GM12878 (cell line): Measurements from ENCODE around the gene ROM1. TPM values are rescaled to one million over a fixed set of nuclear protein-coding genes. Genes with fewer than 3 reads are reported as not detected.
A peak's percentile ranks its signal among the peaks of the same experiment; 100 is the strongest.

Experiments
- ATF7 ChIP-seq: fragments of 450-650 bp; IDR thresholded peaks from 2 replicates; pipeline ENCODE4 v1.6.1; 2016; ENCODE audit warnings: low read depth, mild to moderate bottlenecking
- BHLHE40 ChIP-seq, 2 experiments: fragments of 450-650 bp in 1 of 2; IDR thresholded peaks; 2 replicates each; pipeline ENCODE4 v1.6.1; 2011 to 2017; ENCODE audit warnings: low read depth in 2 of 2, borderline replicate concordance in 1 of 2, improper control_type of control experiment in 1 of 2, low read length in 1 of 2, mild to moderate bottlenecking in 1 of 2
- FOS ChIP-seq: IDR thresholded peaks from 3 replicates; pipeline ENCODE4 v1.6.1; 2011; ENCODE audit warnings: borderline replicate concordance; ENCODE audit not compliant: insufficient read length; ENCODE audit errors: extremely low read depth
- FOXK2 ChIP-seq: fragments of 450-650 bp; IDR thresholded peaks from 2 replicates; pipeline ENCODE4 v1.6.1; 2017; ENCODE audit warnings: mild to moderate bottlenecking, moderate library complexity
- HCFC1 ChIP-seq: fragments of 150-350 bp; IDR thresholded peaks from 2 replicates; pipeline ENCODE4 v1.6.1; 2014; ENCODE audit warnings: low read length
- HDAC2 ChIP-seq: fragments of 200-600 bp; sonication (generic); IDR thresholded peaks from 2 replicates; pipeline ENCODE4 v1.6.1; 2017
- HDGF ChIP-seq: fragments of 450-650 bp; IDR thresholded peaks from 2 replicates; pipeline ENCODE4 v1.6.1; 2016; ENCODE audit warnings: antibody characterized with exemption
- IRF3 ChIP-seq: fragments of 450-650 bp; IDR thresholded peaks from 2 replicates; pipeline ENCODE4 v1.6.1; 2014; ENCODE audit warnings: mild to moderate bottlenecking
- MEF2A ChIP-seq: IDR thresholded peaks from 2 replicates; pipeline ENCODE4 v1.6.1; 2011; ENCODE audit warnings: low read depth, mild to moderate bottlenecking, low read length, moderate library complexity; ENCODE audit not compliant: insufficient read depth
- PAX5 ChIP-seq: IDR thresholded peaks from 2 replicates; pipeline ENCODE4 v1.6.1; 2011; ENCODE audit warnings: low read depth, low read length, borderline replicate concordance
- PKNOX1 ChIP-seq: fragments of 450-650 bp; IDR thresholded peaks from 2 replicates; pipeline ENCODE4 v1.6.1; 2016; ENCODE audit warnings: mild to moderate bottlenecking
- POLR2AphosphoS2 ChIP-seq: IDR thresholded peaks from 2 replicates; pipeline ENCODE4 v1.6.1; 2011; ENCODE audit warnings: low read depth, mild to moderate bottlenecking, low read length, improper control_type of control experiment, moderate library complexity
- PRDM15 ChIP-seq: fragments of 450-650 bp; formaldehyde crosslinking; IDR thresholded peaks from 2 replicates; pipeline ENCODE4 v1.4.0; 2020; ENCODE audit warnings: mild to moderate bottlenecking, moderate library complexity
- RAD51 ChIP-seq: fragments of 450-650 bp; IDR thresholded peaks from 2 replicates; pipeline ENCODE4 v1.6.1; 2016; ENCODE audit warnings: moderate library complexity, mild to moderate bottlenecking, inconsistent platforms
- RBBP5 ChIP-seq: fragments of 200-600 bp; sonication (generic); conservative IDR thresholded peaks from 2 replicates; pipeline ENCODE4 v1.6.1; 2016
- SMAD1 ChIP-seq: fragments of 450-650 bp; IDR thresholded peaks from 2 replicates; pipeline ENCODE4 v1.6.1; 2018; ENCODE audit warnings: mild to moderate bottlenecking, low read depth; ENCODE audit not compliant: partially characterized antibody
- TAF1 ChIP-seq: IDR thresholded peaks from 2 replicates; pipeline ENCODE4 v1.6.1; 2011; ENCODE audit warnings: mild to moderate bottlenecking, low read depth, low read length, borderline replicate concordance
- ZBTB4 ChIP-seq: fragments of 450-650 bp; formaldehyde crosslinking; IDR thresholded peaks from 2 replicates; pipeline ENCODE4 v1.4.0; 2022; ENCODE audit warnings: mild to moderate bottlenecking, moderate library complexity
- ZNF274 ChIP-seq: IDR thresholded peaks from one replicate; pipeline ENCODE4 v1.8.0; 2011; ENCODE audit not compliant: insufficient read length, insufficient read depth
- ZSCAN29 ChIP-seq: fragments of 450-650 bp; IDR thresholded peaks from 2 replicates; pipeline ENCODE4 v1.6.1; 2017; ENCODE audit warnings: mild to moderate bottlenecking, moderate library complexity
- polyA plus RNA-seq, 11 experiments: library from polyadenylated mRNA; depleted of rRNA in 4 of 11; unstranded in 6 of 11; stranded (reverse) in 5 of 11; fragments of >200 nt; fragmentation: Nextera tagmentation in 4 of 11; fragmentation: Illumina TruSeq in 1 of 11; extraction: Ambion mirVana in 4 of 11; extraction: Trizol in 1 of 11; gene quantifications; 1 replicate in 1 of 11; 2 replicates in 10 of 11; pipeline versions ENCODE4 v1.2.1 to v1.2.3, GENCODE V29; 2011 to 2016; ENCODE audit warnings: inconsistent platforms in 2 of 11, missing spikeins in 2 of 11, low read depth in 1 of 11
- total RNA-seq, 4 experiments: library from RNA; depleted of rRNA in 3 of 4; stranded (reverse); fragments of >200 nt in 3 of 4; fragmentation: Illumina TruSeq in 1 of 4; extraction: Trizol in 1 of 4; gene quantifications; 2 replicates each; pipeline versions ENCODE4 v1.2.1 to v1.2.3, GENCODE V29; 2013 to 2021

Gene ROM1
- total and polyA plus RNA-seq, 10 of the 15 experiments (the other 5 are each of a cell fraction or from before 2014, with no cell fraction given) = 0.42 to 3.0 (median 1.1) TPM

- TF ChIP-seq PKNOX1 (peak; percentile 38; the same call in 1 of the 2 replicates), BHLHE40 (IDR thresholded peaks at IDR 0.05; ENCODE audit: borderline replicate concordance in 1 of 2, low read depth in 2 of 2, low read length in 1 of 2) (peak in 1 of 2 experiments; percentile 42; a peak in 1 of 4 replicates), ZBTB4 (CRISPR knock-in tag) (no peak; the same call in 1 of the 2 replicates), HDGF (peak; percentile 97), HDAC2 (no peak), MEF2A (no peak), RAD51 (no peak; the same call in 1 of the 2 replicates), FOXK2 (no peak), FOS (no peak), IRF3 (no peak), POLR2AphosphoS2 (no peak), RBBP5 (no peak), HCFC1 (0 out of 2 replicates have a peak, but pooled peaks have one; percentile 17), PAX5 (no peak; the same call in 1 of the 2 replicates), ZSCAN29 (no peak), ATF7 (peak; percentile 60), TAF1 (no peak), SMAD1 (peak; percentile 99), PRDM15 (CRISPR knock-in tag) (no peak), ZNF274 (no peak)
Observed at GRCh38 chr11:62599069-62599696, 13.9 kb upstream of the ROM1 start (continued).
